ENCODE measurements around the gene RSRC1. TPM values are rescaled to one million over a fixed set of nuclear protein-coding genes. Genes with fewer than 3 reads are reported as not detected.

RSRC1 gene
- total RNA-seq, 3 donors from 2014 or later: 26.6 to 41.9 (median 29.9) TPM

GRCh38 chr3:158562674-158563073 is 452.8 kb downstream of the RSRC1 start:
- TF ChIP-seq CTCF (IDR thresholded peaks at IDR 0.05): no peak
- no peak overlapping the region for H3K4me3 ChIP-seq
- H3K9me3 ChIP-seq: no peaks in the 10 kb centered on the region
- intact Hi-C loops (cut with DNase I, micrococcal nuclease): no loop called here
- DNase-seq: no peak
- no peaks in the 10 kb centered on the region for H3K4me1 ChIP-seq (ENCODE audit: low read depth)
- H3K36me3 ChIP-seq (ENCODE audit: low read depth): no peaks in the 10 kb centered on the region
- ATAC-seq: no peak

GRCh38 chr3:158563076-158563475 is 453.2 kb downstream of the RSRC1 start:
- intact Hi-C loops (cut with DNase I, micrococcal nuclease): no loop called here
- ATAC-seq: no peak
- Histone ChIP-seq H3K9me3 (no peaks in the 10 kb centered on the region), H3K4me3 (no peak overlapping the region), H3K4me1 (ENCODE audit: low read depth) (no peaks in the 10 kb centered on the region), H3K36me3 (ENCODE audit: low read depth) (no peaks in the 10 kb centered on the region)
- no peak for DNase-seq
- TF ChIP-seq CTCF (IDR thresholded peaks at IDR 0.05): no peak

GRCh38 chr3:158565076-158565475 is 455.2 kb downstream of the RSRC1 start:
- no peaks in the 10 kb centered on the region for H3K4me1 ChIP-seq (ENCODE audit: low read depth)
- no peak overlapping the region for H3K4me3 ChIP-seq
- no peak for TF ChIP-seq CTCF (IDR thresholded peaks at IDR 0.05)
- no peak for DNase-seq
- no peaks in the 10 kb centered on the region for H3K36me3 ChIP-seq (ENCODE audit: low read depth)
- H3K9me3 ChIP-seq: no peaks in the 10 kb centered on the region
- intact Hi-C loops (cut with DNase I, micrococcal nuclease): no loop called here
- no peak for ATAC-seq

GRCh38 chr3:158568784-158569183 is 458.9 kb downstream of the RSRC1 start:
- intact Hi-C loops (cut with DNase I, micrococcal nuclease): no loop called here
- DNase-seq (no peak), ATAC-seq (no peak)
- no peak overlapping the region for H3K4me3 ChIP-seq
- H3K36me3 ChIP-seq (ENCODE audit: low read depth): no peaks in the 10 kb centered on the region
- TF ChIP-seq CTCF (IDR thresholded peaks at IDR 0.05): no peak
- no peaks in the 10 kb centered on the region for H3K9me3 ChIP-seq
- H3K4me1 ChIP-seq (ENCODE audit: low read depth): no peaks in the 10 kb centered on the region

GRCh38 chr3:158569794-158570193 is 459.9 kb downstream of the RSRC1 start:
- TF ChIP-seq CTCF (IDR thresholded peaks at IDR 0.05): no peak
- Histone ChIP-seq H3K9me3 (no peaks in the 10 kb centered on the region), H3K36me3 (ENCODE audit: low read depth) (no peaks in the 10 kb centered on the region), H3K4me3 (no peak overlapping the region), H3K4me1 (ENCODE audit: low read depth) (no peaks in the 10 kb centered on the region)
- intact Hi-C loops (cut with DNase I, micrococcal nuclease): no loop called here
- no peak for ATAC-seq
- DNase-seq: no peak
